Measurements from ENCODE around the gene KCNJ9.

GRCh38 chr1:160049101-160049500 lies 32.2 kb upstream of the KCNJ9 start:
- TF ChIP-seq CTCF (conservative IDR thresholded peaks at IDR 0.05), result no peak
- TF ChIP-seq EZH2 (IDR thresholded peaks at IDR 0.05; ENCODE audit: low read depth), result no peak

Measured in PC-9 (cell line).